ENCODE results near the gene TADA2A. TPM values are rescaled to one million over a fixed set of nuclear protein-coding genes. Genes with fewer than 3 reads are reported as not detected.
"Not testable (repeated sequence)": the region's sequence is repeated elsewhere in the genome, so short reads cannot be mapped to it uniquely, and the experiment has no call there.

TADA2A gene
- polyA plus RNA-seq, 4 donors, result 14.2 to 28.9 (median 26.3) TPM

GRCh38 chr17:37490022-37490587 lies 83.4 kb downstream of the TADA2A start:
- peak in 1 of 4 donors; percentile 51 for DNase-seq (ENCODE audit: low read depth in 4 of 4, low spot score in 3 of 4)

DNA sequence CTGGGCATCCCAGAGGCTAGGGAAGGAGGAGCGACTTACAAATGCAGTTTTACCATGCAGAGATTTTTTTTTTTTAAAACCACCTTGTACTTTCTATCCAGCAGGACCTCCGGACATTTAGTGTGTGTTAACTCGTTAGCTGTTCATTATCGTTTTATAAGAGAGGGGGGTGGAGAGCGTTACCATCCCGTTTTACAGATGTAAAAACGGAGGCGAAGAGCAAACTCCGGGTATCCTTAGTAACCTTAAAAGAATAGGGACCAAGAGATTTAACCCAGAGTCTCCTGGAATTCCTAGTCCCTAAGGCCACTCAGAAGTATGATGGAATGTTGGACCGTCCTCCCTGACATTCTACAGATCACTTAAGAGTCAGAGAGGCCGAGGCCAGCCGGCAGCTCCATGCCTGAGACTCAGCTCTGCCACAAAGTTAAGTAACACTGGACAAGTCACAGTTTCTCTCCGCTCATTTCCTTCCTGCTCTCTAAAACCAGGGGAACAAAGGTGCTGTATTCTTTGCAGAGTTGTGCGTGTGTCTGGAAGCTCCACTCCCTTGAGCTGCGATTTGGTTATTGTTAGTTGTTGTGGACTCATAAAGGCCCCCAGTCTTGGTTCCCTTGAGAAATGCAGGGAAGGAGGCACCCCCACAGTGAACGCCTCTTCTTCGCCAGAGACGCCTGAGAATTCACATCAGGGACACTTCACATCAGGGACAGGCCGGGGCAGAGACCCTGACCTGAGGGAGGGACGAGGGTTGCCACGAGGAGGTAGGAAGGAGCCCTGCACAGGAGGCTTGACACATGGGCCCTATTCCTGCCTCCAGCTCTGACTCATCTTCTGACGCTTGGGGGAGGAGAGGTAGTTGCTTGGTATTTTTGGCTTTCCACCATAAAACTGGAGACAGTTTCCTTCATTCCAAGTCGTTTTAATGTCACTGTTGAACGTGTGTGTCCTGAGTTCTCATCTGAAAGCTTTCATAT lies 84.2 kb downstream of the TADA2A start:
- DNase-seq (ENCODE audit: low read depth in 4 of 4, low spot score in 3 of 4), result no peak

GRCh38 chr17:37492167-37492566 lies 85.5 kb downstream of the TADA2A start:
- no peak for DNase-seq (ENCODE audit: low read depth in 4 of 4, low spot score in 3 of 4)

- no peak for DNase-seq (ENCODE audit: low read depth in 4 of 4, low spot score in 3 of 4)
Observed at GRCh38 chr17:37493249-37494027, 86.8 kb downstream of the TADA2A start.

GRCh38 chr17:37494401-37494831 lies 87.7 kb downstream of the TADA2A start:
- DNase-seq (ENCODE audit: low read depth in 4 of 4, low spot score in 3 of 4), result no peak

DNA sequence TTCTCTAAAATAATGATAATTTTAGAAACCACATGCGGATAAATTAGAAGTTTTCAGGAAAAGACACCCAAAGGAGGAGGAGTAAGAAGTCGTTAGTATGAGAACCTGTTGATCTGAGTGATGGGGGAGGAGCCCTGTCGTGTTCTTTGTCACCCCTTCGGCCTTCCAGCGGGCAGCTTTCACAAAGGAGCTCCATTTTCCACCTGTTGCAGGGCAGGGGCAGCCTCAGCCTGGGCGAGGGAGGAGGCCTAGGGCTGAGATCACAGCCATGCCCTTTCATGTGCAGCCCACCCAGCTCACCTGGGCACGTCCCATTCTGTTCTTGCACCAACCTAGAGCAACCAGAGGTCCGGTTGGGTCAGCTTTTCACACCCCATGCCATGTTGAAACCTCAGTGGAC lies 88.3 kb downstream of the TADA2A start:
- no peak for DNase-seq (ENCODE audit: low read depth in 4 of 4, low spot score in 3 of 4)

- DNase-seq (ENCODE audit: low read depth in 4 of 4, low spot score in 3 of 4), result no peak
Observed at GRCh38 chr17:37500378-37500777, 93.7 kb downstream of the TADA2A start.

GRCh38 chr17:37502009-37502936 lies 95.6 kb downstream of the TADA2A start:
- DNase-seq (ENCODE audit: low read depth in 4 of 4, low spot score in 3 of 4), result no peak

GRCh38 chr17:37503148-37503547 lies 96.5 kb downstream of the TADA2A start:
- DNase-seq (ENCODE audit: low read depth in 4 of 4, low spot score in 3 of 4), result no peak

- DNase-seq (ENCODE audit: low read depth in 4 of 4, low spot score in 3 of 4), result no peak
Observed at GRCh38 chr17:37505333-37505732, 98.6 kb downstream of the TADA2A start.

GRCh38 chr17:37506678-37507077 lies 100.0 kb downstream of the TADA2A start:
- DNase-seq (ENCODE audit: low read depth in 4 of 4, low spot score in 3 of 4), result no peak

DNA sequence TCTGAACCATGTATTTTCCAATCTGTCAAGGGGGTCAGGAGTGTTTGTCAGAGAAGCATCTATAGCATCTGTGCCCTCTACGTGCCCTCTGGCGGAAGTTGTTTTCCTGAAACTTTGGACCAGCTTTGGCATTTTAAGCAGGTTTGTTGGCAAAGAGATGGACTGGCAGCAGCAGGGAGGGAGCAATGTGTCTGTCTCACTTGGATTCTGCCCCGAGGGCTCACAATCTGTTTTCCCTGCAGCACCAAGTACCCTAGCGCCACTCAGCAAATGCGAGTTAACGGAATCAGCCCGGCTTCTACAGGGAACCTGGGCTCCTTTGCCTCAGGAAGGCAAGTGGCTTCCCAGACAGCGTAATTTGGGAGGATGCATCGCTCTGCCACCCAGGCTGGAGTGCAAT lies 100.4 kb downstream of the TADA2A start:
- no peak for DNase-seq (ENCODE audit: low read depth in 4 of 4, low spot score in 3 of 4)

DNA sequence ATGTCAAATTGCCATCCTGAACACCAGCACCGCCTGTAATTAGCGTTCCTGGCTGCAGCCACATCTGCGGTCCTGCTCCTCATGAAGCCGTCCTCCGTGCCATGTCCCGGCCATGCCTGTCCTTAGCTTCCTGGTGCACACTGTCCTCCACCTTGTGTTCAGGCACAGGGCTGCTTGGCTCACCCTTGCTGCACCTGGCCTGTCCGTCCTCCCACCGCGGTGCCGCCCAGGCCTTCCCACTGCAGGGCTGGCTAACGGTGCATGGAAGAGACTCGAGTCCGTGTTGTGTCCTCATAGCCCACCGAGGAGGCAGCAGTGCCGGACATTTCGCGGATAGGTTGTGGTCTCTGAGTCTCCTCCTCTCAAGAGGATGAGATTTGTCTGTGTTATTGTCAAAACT lies 103.4 kb downstream of the TADA2A start:
- no peak for DNase-seq (ENCODE audit: low read depth in 4 of 4, low spot score in 3 of 4)

DNA sequence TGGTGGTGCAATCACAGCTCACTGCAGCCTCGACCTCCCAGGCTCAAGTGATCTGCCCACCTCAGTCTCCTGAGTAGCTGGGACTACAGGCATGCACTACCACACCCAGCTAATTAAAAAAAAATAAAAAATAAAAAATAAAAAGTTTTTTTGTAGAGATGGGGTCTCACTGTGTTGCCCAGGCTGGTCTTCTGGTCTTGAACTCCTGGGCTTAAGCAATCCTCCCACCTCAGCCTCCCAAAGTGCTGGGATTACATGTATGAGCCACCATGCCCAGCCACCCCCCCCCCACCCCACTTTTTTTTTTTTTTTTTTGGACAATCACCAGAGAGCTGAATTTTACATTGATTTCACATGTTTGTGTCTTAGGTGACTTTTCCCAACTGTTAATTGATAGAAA lies 105.0 kb downstream of the TADA2A start:
- DNase-seq (ENCODE audit: low read depth in 4 of 4, low spot score in 3 of 4), result not testable (repeated sequence)

DNA sequence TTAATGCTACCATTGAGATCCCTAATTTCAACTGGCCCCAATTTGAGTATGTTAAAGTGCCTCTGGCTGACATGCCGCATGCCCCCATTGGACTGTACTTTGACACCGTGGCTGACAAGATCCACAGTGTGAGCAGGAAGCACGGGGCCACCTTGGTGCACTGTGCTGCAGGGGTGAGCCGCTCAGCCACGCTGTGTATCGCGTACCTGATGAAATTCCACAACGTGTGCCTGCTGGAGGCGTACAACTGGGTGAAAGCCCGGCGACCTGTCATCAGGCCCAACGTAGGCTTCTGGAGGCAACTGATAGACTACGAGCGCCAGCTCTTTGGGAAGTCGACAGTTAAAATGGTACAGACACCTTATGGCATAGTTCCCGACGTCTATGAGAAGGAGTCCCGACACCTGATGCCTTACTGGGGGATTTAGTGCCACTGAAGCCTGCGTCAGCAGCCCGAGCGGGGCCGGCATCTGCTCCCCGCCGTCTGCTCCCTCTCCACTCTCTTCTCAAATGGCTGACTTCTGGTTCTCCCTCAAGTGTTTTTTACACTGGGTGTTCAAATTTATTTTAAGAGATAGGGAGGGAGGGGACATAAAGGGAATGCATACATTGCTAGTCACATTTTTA lies 105.9 kb downstream of the TADA2A start:
- no peak for DNase-seq (ENCODE audit: low read depth in 4 of 4, low spot score in 3 of 4)

DNA sequence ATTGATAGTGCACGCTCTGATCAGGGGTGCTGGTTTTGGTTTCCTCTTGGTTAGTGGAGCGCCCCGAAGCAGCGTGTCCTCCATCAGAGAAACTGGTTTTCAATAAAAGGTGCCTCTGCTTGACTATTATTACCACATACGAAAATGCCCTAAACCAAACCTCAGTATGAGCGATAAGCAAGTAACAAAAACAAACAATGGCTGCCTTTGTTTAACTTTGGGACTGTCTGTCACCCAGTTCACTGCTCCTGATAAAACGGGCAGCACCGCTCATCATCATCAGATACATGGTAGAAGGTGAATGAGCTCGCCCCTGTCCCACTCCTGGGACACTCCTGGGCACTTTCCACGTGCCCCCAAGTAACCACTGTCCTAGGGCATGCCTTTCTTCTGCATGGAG lies 107.0 kb downstream of the TADA2A start:
- no peak for DNase-seq (ENCODE audit: low read depth in 4 of 4, low spot score in 3 of 4)

GRCh38 chr17:37516127-37516571 lies 109.5 kb downstream of the TADA2A start:
- no peak for DNase-seq (ENCODE audit: low read depth in 4 of 4, low spot score in 3 of 4)

- DNase-seq (ENCODE audit: low read depth in 4 of 4, low spot score in 3 of 4), result no peak
Observed at GRCh38 chr17:37517881-37518280, 111.2 kb downstream of the TADA2A start.

DNA sequence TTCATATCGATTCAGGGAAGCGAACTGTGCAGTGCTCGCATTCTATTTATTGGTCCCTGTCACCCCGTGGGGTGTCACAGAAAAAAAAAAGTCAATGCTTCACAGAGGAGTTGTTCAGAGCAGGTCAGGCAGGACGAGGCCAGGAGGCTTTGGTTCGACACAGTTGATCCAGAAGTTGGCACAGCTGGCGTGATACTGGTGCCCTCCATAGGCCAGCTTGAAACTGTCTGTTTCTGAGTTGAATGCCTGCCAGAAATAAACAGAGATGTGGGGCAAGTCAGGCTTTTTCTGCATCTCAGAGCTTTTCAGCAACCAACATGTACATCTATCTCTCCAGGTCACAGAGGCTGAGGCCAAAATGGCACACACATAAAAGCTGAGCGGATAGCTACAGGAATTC lies 112.1 kb downstream of the TADA2A start:
- no peak for DNase-seq (ENCODE audit: low read depth in 4 of 4, low spot score in 3 of 4)

Measured in right renal pelvis (tissue), 4 donors.